GM12878 (cell line): Measurements from ENCODE around the gene SEC22C. TPM values are rescaled to one million over a fixed set of nuclear protein-coding genes. Genes with fewer than 3 reads are reported as not detected.

Source experiments
- ATAC-seq: fragments of 200-7000 bp; cut with Tn5 transposase; 3 replicates; pipeline ENCODE4 v1.9.1; 2020; ENCODE audit warnings: mild to moderate bottlenecking, moderate library complexity
- BruUV-seq: library from RNA; stranded (reverse); fragments of 400-500 nt; replicated peaks from 2 replicates; lab custom pipeline; 2021; lab: Mats Ljungman, UMichigan
- CTCF ChIA-PET: fragments of 300-600 bp; sonication (Branson Sonifier 250); formaldehyde crosslinking; extraction: SDS; loops from one replicate; lab custom pipeline; 2021; ENCODE audit warnings: inconsistent platforms; lab: Yijun Ruan, JAX
- POLR2A ChIA-PET: fragments of 350-600 bp; formaldehyde crosslinking; extraction: SDS; loops from one replicate; lab custom pipeline; 2021; ENCODE audit warnings: inconsistent platforms; lab: Charles Lee
- RAD21 ChIA-PET: fragments of 300-600 bp; sonication (Branson Sonifier 250); formaldehyde crosslinking; loops from one replicate; lab custom pipeline; 2023; ENCODE audit warnings: antibody characterized with exemption; ENCODE audit not compliant: unreplicated experiment; lab: Charles Lee
- SMC1A ChIA-PET: fragments of 300-600 bp; sonication (Branson Sonifier 250); formaldehyde crosslinking; loops from one replicate; lab custom pipeline; 2023; ENCODE audit not compliant: unreplicated experiment, uncharacterized antibody; lab: Charles Lee
- DNase-seq: peaks from one replicate; pipeline ENCODE4 v3.0.0-alpha.2; 2011; ENCODE audit warnings: low read depth, low spot score
- FAIRE-seq: peaks from 3 replicates; lab custom pipeline; 2011; peaks lifted over from hg19 to GRCh38; lab: Jason Lieb, UNC
- H2AFZ ChIP-seq: 2 replicates; pipeline ENCODE4 v1.6.0; 2011; ENCODE audit warnings: low read depth, low read length, control low read depth; ENCODE audit not compliant: control insufficient read depth
- H3K27ac ChIP-seq: 2 replicates; pipeline ENCODE4 v1.5.1; 2011; ENCODE audit warnings: control low read depth; ENCODE audit not compliant: control insufficient read depth, insufficient read depth
- H3K27me3 ChIP-seq, 2 experiments: replicated peaks in 1 of 2; 2 replicates each; pipeline versions ENCODE4 v1.6.0 to v1.6.1; 2011; ENCODE audit warnings: low read length in 1 of 2; ENCODE audit not compliant: control insufficient read depth in 2 of 2, insufficient read depth in 2 of 2
- H3K36me3 ChIP-seq, 2 experiments: 2 replicates each; pipeline ENCODE4 v1.5.1; 2011; ENCODE audit warnings: low read length in 1 of 2; ENCODE audit not compliant: control insufficient read depth in 2 of 2, insufficient read depth in 2 of 2
- H3K4me1 ChIP-seq: 2 replicates; pipeline ENCODE4 v1.6.1; 2011; ENCODE audit warnings: mild to moderate bottlenecking, low read length, moderate library complexity, mixed read lengths; ENCODE audit not compliant: control insufficient read depth, insufficient read depth
- H3K4me2 ChIP-seq: 2 replicates; pipeline ENCODE4 v1.6.0; 2011; ENCODE audit warnings: control low read depth; ENCODE audit not compliant: control insufficient read depth, insufficient read depth
- H3K4me3 ChIP-seq: fragments of 200-600 bp; sonication (generic); 2 replicates; pipeline ENCODE4 v1.5.1; 2016
- H3K79me2 ChIP-seq: 2 replicates; pipeline ENCODE4 v1.6.0; 2011; ENCODE audit warnings: low read length; ENCODE audit not compliant: control insufficient read depth, insufficient read depth
- H3K9ac ChIP-seq: 2 replicates; pipeline ENCODE4 v1.8.0; 2011; ENCODE audit warnings: low read length, control low read depth, mixed read lengths; ENCODE audit not compliant: control insufficient read depth, insufficient read depth
- H3K9me3 ChIP-seq: replicated peaks from 3 replicates; pipeline ENCODE4 v1.5.1; 2011; ENCODE audit warnings: mild to moderate bottlenecking, low read length; ENCODE audit not compliant: control insufficient read depth, insufficient read depth
- H4K20me1 ChIP-seq: 2 replicates; pipeline ENCODE4 v1.6.0; 2011; ENCODE audit not compliant: control insufficient read depth, insufficient read depth
- CTCF ChIP-seq, 3 experiments: IDR thresholded peaks in 2 of 3; conservative IDR thresholded peaks in 1 of 3; 2 replicates each; pipeline ENCODE4 v1.5.1; 2011; ENCODE audit warnings: low read depth in 3 of 3, low read length in 3 of 3, mild to moderate bottlenecking in 3 of 3, control low read depth in 2 of 3, moderate library complexity in 2 of 3, inconsistent platforms in 1 of 3, mixed read lengths in 1 of 3; ENCODE audit not compliant: control insufficient read depth in 2 of 3, insufficient read depth in 1 of 3; ENCODE audit errors: extremely low read depth in 1 of 3
- EGR1 ChIP-seq, 2 experiments: IDR thresholded peaks; 1 replicate in 1 of 2; 2 replicates in 1 of 2; pipeline ENCODE4 v1.6.1; 2011 to 2012; ENCODE audit warnings: low read depth in 2 of 2, low read length in 2 of 2, borderline replicate concordance in 1 of 2, mild to moderate bottlenecking in 1 of 2, moderate library complexity in 1 of 2
- IKZF2 ChIP-seq, 2 experiments: fragments of 450-650 bp; IDR thresholded peaks; 2 replicates each; pipeline ENCODE4 v1.6.1; 2017; ENCODE audit warnings: mild to moderate bottlenecking in 2 of 2, moderate library complexity in 2 of 2
- NFYB ChIP-seq: IDR thresholded peaks from 2 replicates; pipeline ENCODE4 v1.6.1; 2011; ENCODE audit warnings: low read depth, mild to moderate bottlenecking, low read length, improper control_type of control experiment, moderate library complexity; ENCODE audit not compliant: insufficient read depth
- NR2F1 ChIP-seq: fragments of 450-650 bp; conservative IDR thresholded peaks from 2 replicates; pipeline ENCODE4 v1.6.1; 2017; ENCODE audit warnings: mild to moderate bottlenecking
- RAD21 ChIP-seq: IDR thresholded peaks from 2 replicates; pipeline ENCODE4 v1.6.1; 2011; ENCODE audit warnings: mild to moderate bottlenecking, low read depth, low read length, moderate library complexity; ENCODE audit not compliant: insufficient read depth
- RB1 ChIP-seq: fragments of 450-650 bp; formaldehyde crosslinking; IDR thresholded peaks from 2 replicates; pipeline ENCODE4 v1.6.1; 2017; ENCODE audit warnings: mild to moderate bottlenecking, borderline replicate concordance
- RFX5 ChIP-seq: IDR thresholded peaks from 2 replicates; pipeline ENCODE4 v1.6.1; 2011; ENCODE audit warnings: low read depth, low read length, improper control_type of control experiment
- SMC3 ChIP-seq: IDR thresholded peaks from 2 replicates; pipeline ENCODE4 v1.6.1; 2011; ENCODE audit warnings: low read length, improper control_type of control experiment, borderline replicate concordance
- STAT3 ChIP-seq: IDR thresholded peaks from 2 replicates; pipeline ENCODE4 v1.6.1; 2011; ENCODE audit warnings: low read depth, low read length, improper control_type of control experiment
- WGBS: methylation state at CpG from one replicate; pipeline ENCODE4 v1.1.6; 2016; ENCODE audit warnings: low lambda C conversion rate; ENCODE audit not compliant: insufficient replicate concordance, insufficient coverage; ENCODE audit errors: missing lambda C conversion rate; 5-methylcytosine and 5-hydroxymethylcytosine counted together
- in situ Hi-C: fragments of 300-500 bp; cut with MboI; formaldehyde crosslinking; loops from 9 replicates; pipeline ENCODE4 v1.14.3; 2018; ENCODE audit warnings: mixed read lengths
- intact Hi-C: fragments of 100-400 bp; cut with micrococcal nuclease; formaldehyde crosslinking; loops from one replicate; pipeline ENCODE4 v1.14.2; 2022; ENCODE audit not compliant: unreplicated experiment
- polyA plus RNA-seq, 11 experiments: library from polyadenylated mRNA; depleted of rRNA in 4 of 11; unstranded in 6 of 11; stranded (reverse) in 5 of 11; fragments of >200 nt; fragmentation: Nextera tagmentation in 4 of 11; fragmentation: Illumina TruSeq in 1 of 11; extraction: Ambion mirVana in 4 of 11; extraction: Trizol in 1 of 11; gene quantifications; 1 replicate in 1 of 11; 2 replicates in 10 of 11; pipeline versions ENCODE4 v1.2.1 to v1.2.3, GENCODE V29; 2011 to 2016; ENCODE audit warnings: inconsistent platforms in 2 of 11, missing spikeins in 2 of 11, low read depth in 1 of 11
- total RNA-seq, 4 experiments: library from RNA; depleted of rRNA in 3 of 4; stranded (reverse); fragments of >200 nt in 3 of 4; fragmentation: Illumina TruSeq in 1 of 4; extraction: Trizol in 1 of 4; gene quantifications; 2 replicates each; pipeline versions ENCODE4 v1.2.1 to v1.2.3, GENCODE V29; 2013 to 2021

Gene SEC22C
- total and polyA plus RNA-seq, 10 of the 15 experiments (the other 5 are each of a cell fraction or from before 2014, with no cell fraction given) = 15.6 to 47.0 (median 39.1) TPM

GRCh38 chr3:42501681-42502428, 79.9 kb downstream of the SEC22C start:
- no peak overlapping the region for H3K27ac ChIP-seq

More at GRCh38 chr3:42501681-42502428, 79.9 kb downstream of the SEC22C start:
- peak overlapping the region; percentile 100 for H3K4me2 ChIP-seq
- no peaks in the 10 kb centered on the region for H3K36me3 ChIP-seq
- intact Hi-C loops (no loop called here), in situ Hi-C loops (no loop called here)
- H3K4me1 ChIP-seq = peaks cover 6% of the 10 kb centered on the region; the same call in 1 of the 2 replicates
- SMC1A ChIA-PET = no interaction called here
- no peaks in the 10 kb centered on the region for H4K20me1 ChIP-seq
- peak overlapping the region; percentile 87 for H3K4me3 ChIP-seq
- DNase-seq = no peak
- FAIRE-seq = no peak
- peaks cover 6 to 13% of the 10 kb centered on the region in 2 experiments for H3K27me3 ChIP-seq
- no TSS peak for BruUV-seq
- CTCF ChIA-PET = interaction anchor here (0.9 to 2.0 kb wide), 3 partner anchors 10 to 256 kb away, joined by 3 to 4 read pairs (median 3); no protein-coding TSS in a partner anchor
- RAD21 ChIA-PET = interaction anchor here (1.1 kb wide), 1 partner anchor 12 kb away, joined by 5 read pairs; no protein-coding TSS in a partner anchor
- peak; percentile 69 for ATAC-seq
- H3K9me3 ChIP-seq = no peaks in the 10 kb centered on the region
- no peaks in the 10 kb centered on the region for H3K79me2 ChIP-seq
- TF ChIP-seq NFYB (no peak), EGR1 (IDR thresholded peaks at IDR 0.05; ENCODE audit: borderline replicate concordance in 1 of 2, low read depth in 2 of 2, low read length in 2 of 2) (no peak), SMC3 (peak; percentile 12; the same call in 1 of the 2 replicates), RFX5 (no peak), STAT3 (no peak), CTCF (IDR thresholded peaks at IDR 0.05 in 2 of 3, conservative IDR thresholded peaks at IDR 0.05 in 1 of 3; ENCODE audit: control insufficient read depth in 2 of 3, extremely low read depth in 1 of 3, insufficient read depth in 1 of 3, low read depth in 3 of 3, low read length in 3 of 3) (peak; percentile 41 to 50 (median 41); a peak in 5 of 6 replicates), NR2F1 (peak; percentile 46; the same call in 1 of the 2 replicates), RB1 (no peak), RAD21 (peak; percentile 26; the same call in 1 of the 2 replicates), IKZF2 (IDR thresholded peaks at IDR 0.05) (no peak)
- POLR2A ChIA-PET = no interaction called here
- peak overlapping the region; percentile 94 for H2AFZ ChIP-seq
- WGBS = 1% methylated on average over 40 of the region's 46 CpGs
- no peak overlapping the region; the same call in 1 of the 2 replicates for H3K9ac ChIP-seq
